ENCODE results near the gene ASB18.

Gene ASB18

DNA sequence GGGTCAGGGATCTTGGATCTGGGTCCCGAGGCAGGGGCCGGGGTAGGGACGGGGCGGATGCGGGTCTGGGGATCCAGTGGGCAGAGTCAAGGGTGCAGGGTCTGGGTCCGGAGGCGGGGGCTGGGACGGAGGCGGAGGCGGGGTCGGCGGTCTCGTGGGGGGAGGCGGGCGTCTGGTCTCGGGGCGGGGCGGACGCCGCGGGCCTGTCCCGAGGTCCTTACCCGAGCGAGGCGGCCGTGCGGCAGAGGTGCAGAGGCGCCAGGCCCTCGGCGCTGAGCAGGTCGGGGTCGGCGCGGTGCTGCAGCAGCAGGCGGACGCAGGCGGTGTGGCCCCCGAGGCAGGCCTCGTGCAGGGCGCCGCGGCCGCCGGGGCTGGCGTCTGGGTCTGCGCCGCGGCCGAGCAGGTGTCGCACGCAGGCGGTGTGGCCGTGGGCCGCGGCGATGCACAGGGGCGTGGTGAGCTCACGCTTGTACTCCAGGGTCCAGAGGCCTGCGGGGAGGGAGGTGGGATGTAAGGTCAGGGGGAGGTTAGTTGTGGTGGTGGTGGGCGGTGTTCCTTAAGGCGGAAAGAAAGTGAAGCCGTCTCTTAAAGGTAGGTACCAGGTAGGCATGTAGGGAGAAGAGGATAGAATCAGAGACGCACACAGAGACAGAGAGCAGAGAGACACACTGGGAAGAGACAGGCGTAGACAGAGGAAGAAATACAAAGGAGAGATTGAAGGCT lies 26.6 kb downstream of the ASB18 start:
- no peak for DNase-seq (ENCODE audit: low read depth)
- H3K4me3 ChIP-seq (ENCODE audit: low read depth, low read length) = no peak overlapping the region
- TF ChIP-seq, protein P1, sequence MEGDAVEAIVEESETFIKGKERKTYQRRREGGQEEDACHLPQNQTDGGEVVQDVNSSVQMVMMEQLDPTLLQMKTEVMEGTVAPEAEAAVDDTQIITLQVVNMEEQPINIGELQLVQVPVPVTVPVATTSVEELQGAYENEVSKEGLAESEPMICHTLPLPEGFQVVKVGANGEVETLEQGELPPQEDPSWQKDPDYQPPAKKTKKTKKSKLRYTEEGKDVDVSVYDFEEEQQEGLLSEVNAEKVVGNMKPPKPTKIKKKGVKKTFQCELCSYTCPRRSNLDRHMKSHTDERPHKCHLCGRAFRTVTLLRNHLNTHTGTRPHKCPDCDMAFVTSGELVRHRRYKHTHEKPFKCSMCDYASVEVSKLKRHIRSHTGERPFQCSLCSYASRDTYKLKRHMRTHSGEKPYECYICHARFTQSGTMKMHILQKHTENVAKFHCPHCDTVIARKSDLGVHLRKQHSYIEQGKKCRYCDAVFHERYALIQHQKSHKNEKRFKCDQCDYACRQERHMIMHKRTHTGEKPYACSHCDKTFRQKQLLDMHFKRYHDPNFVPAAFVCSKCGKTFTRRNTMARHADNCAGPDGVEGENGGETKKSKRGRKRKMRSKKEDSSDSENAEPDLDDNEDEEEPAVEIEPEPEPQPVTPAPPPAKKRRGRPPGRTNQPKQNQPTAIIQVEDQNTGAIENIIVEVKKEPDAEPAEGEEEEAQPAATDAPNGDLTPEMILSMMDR (IDR thresholded peaks at IDR 0.05; ENCODE audit: insufficient read depth, low read depth, low read length, missing control alignments) = no peak

GRCh38 chr2:236236559-236237452 lies 27.4 kb downstream of the ASB18 start:
- TF ChIP-seq, protein P1 (IDR thresholded peaks at IDR 0.05; ENCODE audit: insufficient read depth, low read depth, low read length, missing control alignments) = no peak
- H3K4me3 ChIP-seq (ENCODE audit: low read depth, low read length) = no peak overlapping the region
- no peak for DNase-seq (ENCODE audit: low read depth)

- TF ChIP-seq, protein P1 (IDR thresholded peaks at IDR 0.05; ENCODE audit: insufficient read depth, low read depth, low read length, missing control alignments) = no peak
Measured at GRCh38 chr2:236229186-236229585, 35.0 kb downstream of the ASB18 start.

DNA sequence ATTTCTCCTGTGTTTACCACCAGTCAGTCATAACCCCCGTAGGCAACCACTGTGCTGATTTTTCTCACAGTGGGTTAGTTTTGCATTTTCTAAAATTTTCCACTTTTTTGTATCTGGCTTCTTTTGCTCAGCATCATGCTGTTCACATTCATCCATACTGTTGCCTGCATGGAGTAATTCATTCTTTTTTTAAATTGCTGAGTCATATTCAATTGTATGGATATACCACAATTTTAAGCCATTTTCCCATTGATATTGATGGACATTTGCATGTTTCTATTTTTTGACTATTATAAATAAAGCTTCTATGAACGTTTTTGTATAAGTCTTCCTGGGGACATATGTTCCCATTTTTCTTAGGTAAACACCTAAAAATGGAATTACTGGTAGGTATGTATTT lies 40.5 kb downstream of the ASB18 start:
- DNase-seq (ENCODE audit: low read depth) = no peak
- no peak overlapping the region for H3K4me3 ChIP-seq (ENCODE audit: low read depth, low read length)
- TF ChIP-seq, protein P1 (IDR thresholded peaks at IDR 0.05; ENCODE audit: insufficient read depth, low read depth, low read length, missing control alignments) = no peak

More at GRCh38 chr2:236229186-236229585, 35.0 kb downstream of the ASB18 start:
- no peak overlapping the region for H3K4me3 ChIP-seq (ENCODE audit: low read depth, low read length)
- DNase-seq (ENCODE audit: low read depth) = no peak

- TF ChIP-seq, protein P1 (IDR thresholded peaks at IDR 0.05; ENCODE audit: insufficient read depth, low read depth, low read length, missing control alignments) = no peak
- no peak for DNase-seq (ENCODE audit: low read depth)
- H3K4me3 ChIP-seq (ENCODE audit: low read depth, low read length) = no peak overlapping the region
Measured at GRCh38 chr2:236221798-236222197, 42.4 kb downstream of the ASB18 start.

DNA sequence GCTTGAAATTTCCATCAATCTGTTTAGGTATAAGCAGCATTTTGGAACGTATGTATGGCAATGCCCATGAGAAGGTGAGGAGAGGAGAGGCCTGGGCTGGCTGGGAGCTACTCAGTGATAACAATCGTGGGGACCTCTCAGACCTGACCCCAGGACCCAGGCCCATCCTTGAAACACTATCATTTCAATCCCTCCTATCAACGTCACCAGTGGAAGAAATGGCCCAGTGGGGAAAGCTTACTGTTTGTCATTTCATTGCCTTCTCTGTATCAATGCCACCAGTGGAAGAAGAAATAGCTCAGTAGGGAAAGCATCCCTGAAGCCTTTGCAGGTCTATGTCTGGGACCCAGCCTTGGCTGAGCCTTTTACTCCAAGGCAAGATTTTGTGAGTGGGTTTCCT lies 44.8 kb downstream of the ASB18 start:
- no peak overlapping the region for H3K4me3 ChIP-seq (ENCODE audit: low read depth, low read length)
- DNase-seq (ENCODE audit: low read depth) = no peak
- TF ChIP-seq, protein P1 (IDR thresholded peaks at IDR 0.05; ENCODE audit: insufficient read depth, low read depth, low read length, missing control alignments) = no peak

Data from GM12865 (cell line).